Measurements from ENCODE around the gene TSN. TPM values are rescaled to one million over a fixed set of nuclear protein-coding genes. Genes with fewer than 3 reads are reported as not detected.

TSN gene
- total and polyA plus RNA-seq, 9 of the 15 experiments (the other 6 are each of a cell fraction or from before 2014, with no cell fraction given): 63.2 to 152 (median 95.2) TPM

DNA sequence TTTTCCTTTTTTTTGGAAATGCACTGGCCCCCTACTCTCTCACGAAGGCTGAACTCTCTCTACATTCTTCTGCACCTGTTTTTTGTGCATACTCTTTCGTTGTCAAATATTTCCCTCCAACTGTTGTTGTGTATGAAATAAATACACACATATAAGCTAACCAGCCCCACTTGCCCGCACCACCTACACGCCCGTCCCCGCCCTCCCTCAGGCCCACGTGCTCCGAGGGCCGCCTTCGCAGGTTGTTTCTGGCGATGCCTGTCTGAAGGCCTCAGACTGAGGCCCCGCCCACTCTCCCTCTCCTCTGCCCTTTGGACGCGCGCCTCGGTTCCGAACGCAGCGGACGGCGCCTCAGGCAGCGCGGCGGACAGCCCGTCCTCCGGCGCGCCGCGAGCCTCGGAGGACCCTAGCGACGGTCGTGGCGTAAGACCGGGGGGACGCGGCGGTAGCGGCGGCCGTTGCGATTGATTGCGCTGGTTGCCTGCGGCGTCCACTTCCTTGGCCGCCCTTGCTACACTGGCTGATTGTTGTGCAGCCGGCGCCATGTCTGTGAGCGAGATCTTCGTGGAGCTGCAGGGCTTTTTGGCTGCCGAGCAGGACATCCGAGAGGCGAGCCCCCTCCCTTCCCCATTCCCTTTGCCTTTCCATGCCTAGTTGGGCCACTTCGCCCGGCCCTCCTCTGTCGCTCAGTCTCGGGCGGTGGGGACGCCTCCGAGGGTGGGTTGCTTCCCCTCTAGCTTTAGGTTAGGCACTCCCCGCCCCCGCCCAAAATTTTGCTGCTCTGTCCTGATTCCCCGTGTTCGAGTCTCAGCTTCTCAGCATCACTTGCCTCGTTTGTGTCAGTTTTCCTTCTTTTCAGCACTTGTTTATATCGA, at the start of gene TSN (continued):
- TF ChIP-seq ZNF384 (IDR thresholded peaks at IDR 0.05; ENCODE audit: low read depth, low read length) (peak; percentile 19; the same call in 1 of the 2 replicates), MEF2A (IDR thresholded peaks at IDR 0.05; ENCODE audit: control insufficient read depth, low read depth, low read length) (no peak), MAZ (CRISPR knock-in tag; conservative IDR thresholded peaks at IDR 0.05 in 1 of 2, IDR thresholded peaks at IDR 0.05 in 1 of 2) (peak; percentile 88 to 90), HINFP (tag; conservative IDR thresholded peaks at IDR 0.05; ENCODE audit: low read depth) (peak; percentile 79; the same call in 1 of the 2 replicates), RBBP5 (IDR thresholded peaks at IDR 0.05; ENCODE audit: borderline replicate concordance, insufficient read depth, low read length, poor library complexity, severe bottlenecking) (peak; percentile 100), CREB3 (tag; conservative IDR thresholded peaks at IDR 0.05; ENCODE audit: low read depth) (0 out of 2 replicates have a peak, but pooled peaks have one; percentile 38), TBL1XR1 (IDR thresholded peaks at IDR 0.05; ENCODE audit: low read length in 2 of 2) (0 out of 4 replicates have a peak, but pooled peaks of 1 of the 2 experiments have one; percentile 10), ARID4B (CRISPR knock-in tag; IDR thresholded peaks at IDR 0.05) (peak; percentile 98), PYGO2 (tag; IDR thresholded peaks at IDR 0.05) (no peak), ZNF311 (CRISPR knock-in tag; IDR thresholded peaks at IDR 0.05) (no peak), CREM (IDR thresholded peaks at IDR 0.05; ENCODE audit: low read depth) (peak; percentile 94), MED1 (CRISPR knock-in tag; IDR thresholded peaks at IDR 0.05; ENCODE audit: borderline replicate concordance) (no peak), SNRNP70 (optimal IDR thresholded peaks at IDR 0.05; ENCODE audit: low read depth, low read length) (no peak), HMGN3 (IDR thresholded peaks at IDR 0.05; ENCODE audit: borderline replicate concordance, extremely low read depth, insufficient read length, low read depth, low read length) (peak; percentile 87), ZSCAN29 (IDR thresholded peaks at IDR 0.05) (no peak), MIER1 (IDR thresholded peaks at IDR 0.05; ENCODE audit: low read depth) (no peak), GABPB2 (CRISPR knock-in tag; conservative IDR thresholded peaks at IDR 0.05) (no peak), ZNF695 (CRISPR knock-in tag; IDR thresholded peaks at IDR 0.05) (no peak), PPARD (CRISPR knock-in tag; IDR thresholded peaks at IDR 0.05) (no peak)
